GM21423 (cell line): ENCODE data around the gene RINT1.
A peak's percentile ranks its signal among the peaks of the same experiment; 100 is the strongest.
"Not testable (repeated sequence)": the region's sequence is repeated elsewhere in the genome, so short reads cannot be mapped to it uniquely, and the experiment has no call there.

ENCODE experiments used
- ATAC-seq: cut with Tn5 transposase; IDR thresholded peaks from one replicate; pipeline ENCODE4 v1.9.1; 2021; ENCODE audit warnings: mild to moderate bottlenecking, moderate library complexity; ENCODE audit not compliant: unreplicated experiment

The RINT1 gene

GRCh38 chr7:105531792-105532671 lies at the start of gene RINT1:
RINT1 (plus strand) TSS chr7:105532201; CDS start chr7:105532316, 115 bp downstream.
- ATAC-seq, result peak; percentile 92

GRCh38 chr7:105487579-105488571 lies 44.1 kb upstream of the RINT1 start:
- no peak for ATAC-seq

GRCh38 chr7:105489409-105489808 lies 42.6 kb upstream of the RINT1 start:
- ATAC-seq, result no peak

GRCh38 chr7:105493196-105493922 lies 38.6 kb upstream of the RINT1 start:
- ATAC-seq, result no peak

- ATAC-seq, result no peak
These were observed 38.1 kb upstream of the RINT1 start for GRCh38 chr7:105493923-105494315.

- ATAC-seq, result no peak
These were observed 35.5 kb upstream of the RINT1 start for GRCh38 chr7:105496521-105496920.

GRCh38 chr7:105497016-105497415 lies 35.0 kb upstream of the RINT1 start:
- ATAC-seq, result no peak

GRCh38 chr7:105502173-105502572 lies 29.8 kb upstream of the RINT1 start:
- no peak for ATAC-seq

GRCh38 chr7:105512415-105512814 lies 19.6 kb upstream of the RINT1 start:
- ATAC-seq, result no peak

- no peak for ATAC-seq
These were observed 19.0 kb upstream of the RINT1 start for GRCh38 chr7:105512926-105513526.

- ATAC-seq, result not testable (repeated sequence)
These were observed 16.4 kb upstream of the RINT1 start for GRCh38 chr7:105515610-105516009.

- ATAC-seq, result no peak
These were observed 12.6 kb upstream of the RINT1 start for GRCh38 chr7:105519353-105519752.

- ATAC-seq, result not testable (repeated sequence)
These were observed 11.4 kb upstream of the RINT1 start for GRCh38 chr7:105520620-105521019.

- ATAC-seq, result peak; percentile 37
These were observed 10.8 kb upstream of the RINT1 start for GRCh38 chr7:105521027-105521716.

GRCh38 chr7:105521717-105522463 lies 10.1 kb upstream of the RINT1 start, which contains the start of gene PUS7:
PUS7 (minus strand) TSS chr7:105522271; CDS start chr7:105508512, 13,759 bp downstream.
- peak; percentile 86 for ATAC-seq

GRCh38 chr7:105524423-105524822 lies 7.6 kb upstream of the RINT1 start:
- not testable (repeated sequence) for ATAC-seq

GRCh38 chr7:105524840-105525239 lies 7.2 kb upstream of the RINT1 start:
- ATAC-seq, result no peak

- ATAC-seq, result not testable (repeated sequence)
These were observed 4.3 kb upstream of the RINT1 start for GRCh38 chr7:105527737-105528136.

GRCh38 chr7:105530126-105530525 lies 1.9 kb upstream of the RINT1 start:
- ATAC-seq, result no peak
